SU-DHL-6 (cell line): ENCODE data around the gene SESN2.

Experiments used
- EZH2phosphoT487 ChIP-seq: fragments of 200-600 bp; sonication (generic), shearing (Covaris generic); conservative IDR thresholded peaks from 2 replicates; pipeline ENCODE4 v1.6.1; 2018; ENCODE audit warnings: mild to moderate bottlenecking, antibody characterized with exemption, low read length, moderate library complexity, mixed read lengths
- TF ChIP-seq, protein P1 (sequence below): fragments of 200-600 bp; sonication (generic); IDR thresholded peaks from one replicate; pipeline ENCODE4 v1.5.1; 2017; ENCODE audit warnings: antibody characterized with exemption, mild to moderate bottlenecking, low read length, moderate library complexity; ENCODE audit not compliant: insufficient read depth, poor library complexity, severe bottlenecking

DNA sequence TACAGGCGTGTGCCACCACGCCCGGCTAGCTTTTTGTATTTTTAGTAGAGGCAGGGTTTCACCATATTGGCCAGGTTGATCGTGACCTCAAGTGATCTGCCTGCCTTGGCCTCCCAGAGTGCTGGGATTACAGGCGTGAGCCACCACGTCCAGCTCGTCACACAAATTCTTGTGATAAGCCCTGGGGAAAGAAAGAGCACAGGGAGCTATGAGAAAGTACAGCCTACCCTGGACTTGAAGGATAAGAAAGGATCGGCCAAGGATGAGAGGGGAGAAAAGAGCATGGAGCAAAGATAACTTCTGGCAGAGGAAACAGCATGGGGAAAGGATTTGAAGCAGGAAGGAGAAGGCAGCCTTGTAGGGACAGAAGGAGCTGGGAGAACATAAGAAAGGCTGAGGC lies 29.2 kb downstream of the SESN2 start:
- TF ChIP-seq, protein P1, sequence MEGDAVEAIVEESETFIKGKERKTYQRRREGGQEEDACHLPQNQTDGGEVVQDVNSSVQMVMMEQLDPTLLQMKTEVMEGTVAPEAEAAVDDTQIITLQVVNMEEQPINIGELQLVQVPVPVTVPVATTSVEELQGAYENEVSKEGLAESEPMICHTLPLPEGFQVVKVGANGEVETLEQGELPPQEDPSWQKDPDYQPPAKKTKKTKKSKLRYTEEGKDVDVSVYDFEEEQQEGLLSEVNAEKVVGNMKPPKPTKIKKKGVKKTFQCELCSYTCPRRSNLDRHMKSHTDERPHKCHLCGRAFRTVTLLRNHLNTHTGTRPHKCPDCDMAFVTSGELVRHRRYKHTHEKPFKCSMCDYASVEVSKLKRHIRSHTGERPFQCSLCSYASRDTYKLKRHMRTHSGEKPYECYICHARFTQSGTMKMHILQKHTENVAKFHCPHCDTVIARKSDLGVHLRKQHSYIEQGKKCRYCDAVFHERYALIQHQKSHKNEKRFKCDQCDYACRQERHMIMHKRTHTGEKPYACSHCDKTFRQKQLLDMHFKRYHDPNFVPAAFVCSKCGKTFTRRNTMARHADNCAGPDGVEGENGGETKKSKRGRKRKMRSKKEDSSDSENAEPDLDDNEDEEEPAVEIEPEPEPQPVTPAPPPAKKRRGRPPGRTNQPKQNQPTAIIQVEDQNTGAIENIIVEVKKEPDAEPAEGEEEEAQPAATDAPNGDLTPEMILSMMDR, result no peak
- no peak for TF ChIP-seq EZH2phosphoT487
